ENCODE data around the gene TRPM3.

TRPM3 gene

GRCh38 chr9:70829591-70830265, 291.7 kb downstream of the TRPM3 start:
- H3K4me3 ChIP-seq (ENCODE audit: low read length) = no peak overlapping the region
- no peaks in the 10 kb centered on the region for H3K79me2 ChIP-seq (ENCODE audit: low read length)
- H3K9ac ChIP-seq (ENCODE audit: low read length) = no peak overlapping the region
- no peaks in the 10 kb centered on the region for H3K9me3 ChIP-seq (ENCODE audit: insufficient read depth, low read length)
- no peaks in the 10 kb centered on the region for H4K20me1 ChIP-seq (ENCODE audit: insufficient read depth, low read length)
- no peak overlapping the region for H2AFZ ChIP-seq (ENCODE audit: low read depth, low read length)
- H3K4me1 ChIP-seq (ENCODE audit: low read length) = no peaks in the 10 kb centered on the region
- peaks cover 3% of the 10 kb centered on the region for H3K27me3 ChIP-seq (ENCODE audit: low read depth, low read length)
- H3K36me3 ChIP-seq (replicated peaks; ENCODE audit: low read depth, low read length) = no peaks in the 10 kb centered on the region
- H3K4me2 ChIP-seq (ENCODE audit: low read length) = no peak overlapping the region
- no peak for TF ChIP-seq CTCF (IDR thresholded peaks at IDR 0.05; ENCODE audit: low read depth, low read length)
- TF ChIP-seq EZH2phosphoT487 (IDR thresholded peaks at IDR 0.05; ENCODE audit: low read depth) = no peak
- no peak overlapping the region for H3K27ac ChIP-seq (ENCODE audit: low read length)

- Histone ChIP-seq H3K79me2 (ENCODE audit: low read length) (no peaks in the 10 kb centered on the region), H3K36me3 (replicated peaks; ENCODE audit: low read depth, low read length) (no peaks in the 10 kb centered on the region), H3K9ac (ENCODE audit: low read length) (no peak overlapping the region), H3K4me3 (ENCODE audit: low read length) (no peak overlapping the region), H2AFZ (ENCODE audit: low read depth, low read length) (no peak overlapping the region), H4K20me1 (ENCODE audit: insufficient read depth, low read length) (no peaks in the 10 kb centered on the region), H3K27me3 (ENCODE audit: low read depth, low read length) (peaks cover 3% of the 10 kb centered on the region), H3K9me3 (ENCODE audit: insufficient read depth, low read length) (no peaks in the 10 kb centered on the region), H3K4me1 (ENCODE audit: low read length) (no peaks in the 10 kb centered on the region), H3K4me2 (ENCODE audit: low read length) (no peak overlapping the region), H3K27ac (ENCODE audit: low read length) (no peak overlapping the region)
- TF ChIP-seq CTCF (IDR thresholded peaks at IDR 0.05; ENCODE audit: low read depth, low read length) (no peak), EZH2phosphoT487 (IDR thresholded peaks at IDR 0.05; ENCODE audit: low read depth) (no peak)
Measured at GRCh38 chr9:70826562-70826961, 294.9 kb downstream of the TRPM3 start.

GRCh38 chr9:70823284-70823683, 298.1 kb downstream of the TRPM3 start:
- no peaks in the 10 kb centered on the region for H3K4me1 ChIP-seq (ENCODE audit: low read length)
- H3K79me2 ChIP-seq (ENCODE audit: low read length) = no peaks in the 10 kb centered on the region
- no peaks in the 10 kb centered on the region for H4K20me1 ChIP-seq (ENCODE audit: insufficient read depth, low read length)
- H3K27ac ChIP-seq (ENCODE audit: low read length) = no peak overlapping the region
- H2AFZ ChIP-seq (ENCODE audit: low read depth, low read length) = no peak overlapping the region
- TF ChIP-seq EZH2phosphoT487 (IDR thresholded peaks at IDR 0.05; ENCODE audit: low read depth) (no peak), CTCF (IDR thresholded peaks at IDR 0.05; ENCODE audit: low read depth, low read length) (no peak)
- no peak overlapping the region for H3K4me3 ChIP-seq (ENCODE audit: low read length)
- 0 out of 2 replicates have a peak, but pooled peaks cover 3% of the 10 kb centered on the region for H3K27me3 ChIP-seq (ENCODE audit: low read depth, low read length)
- H3K36me3 ChIP-seq (replicated peaks; ENCODE audit: low read depth, low read length) = no peaks in the 10 kb centered on the region
- H3K4me2 ChIP-seq (ENCODE audit: low read length) = no peak overlapping the region
- no peak overlapping the region for H3K9ac ChIP-seq (ENCODE audit: low read length)
- H3K9me3 ChIP-seq (ENCODE audit: insufficient read depth, low read length) = no peaks in the 10 kb centered on the region

GRCh38 chr9:70817311-70817710, 304.1 kb downstream of the TRPM3 start:
- Histone ChIP-seq H3K27me3 (ENCODE audit: low read depth, low read length) (no peaks in the 10 kb centered on the region), H4K20me1 (ENCODE audit: insufficient read depth, low read length) (no peaks in the 10 kb centered on the region), H3K36me3 (replicated peaks; ENCODE audit: low read depth, low read length) (no peaks in the 10 kb centered on the region), H2AFZ (ENCODE audit: low read depth, low read length) (no peak overlapping the region), H3K9me3 (ENCODE audit: insufficient read depth, low read length) (no peaks in the 10 kb centered on the region), H3K27ac (ENCODE audit: low read length) (no peak overlapping the region), H3K4me1 (ENCODE audit: low read length) (no peaks in the 10 kb centered on the region), H3K79me2 (ENCODE audit: low read length) (no peaks in the 10 kb centered on the region), H3K4me2 (ENCODE audit: low read length) (no peak overlapping the region), H3K4me3 (ENCODE audit: low read length) (no peak overlapping the region), H3K9ac (ENCODE audit: low read length) (no peak overlapping the region)
- TF ChIP-seq EZH2phosphoT487 (IDR thresholded peaks at IDR 0.05; ENCODE audit: low read depth) = no peak
- TF ChIP-seq CTCF (IDR thresholded peaks at IDR 0.05; ENCODE audit: low read depth, low read length) = no peak

Measured in OCI-LY3 (cell line).